HCT116 (cell line): ENCODE data around the gene SMC6. TPM values are rescaled to one million over a fixed set of nuclear protein-coding genes. Genes with fewer than 3 reads are reported as not detected.

Experiments used
- ATAC-seq: fragments of 200-7000 bp; cut with Tn5 transposase; 2 replicates; pipeline ENCODE4 v1.9.1; 2020; ENCODE audit warnings: mild to moderate bottlenecking, moderate library complexity
- BruUV-seq: library from RNA; stranded (reverse); fragments of 400-500 nt; replicated peaks from 2 replicates; lab custom pipeline; 2021; lab: Mats Ljungman, UMichigan
- CTCF ChIA-PET: fragments of 300-600 bp; sonication (Branson Sonifier 250); formaldehyde crosslinking; loops from one replicate; lab custom pipeline; 2021; ENCODE audit warnings: antibody characterized with exemption; lab: Charles Lee
- POLR2A ChIA-PET: fragments of 300-600, 350-600 bp; sonication (Branson Sonifier 250); formaldehyde crosslinking; loops from one replicate; lab custom pipeline; 2021; ENCODE audit warnings: antibody characterized with exemption; lab: Charles Lee
- RAD21 ChIA-PET, 2 experiments: fragments of 300-600 bp; sonication (Branson Sonifier 250); formaldehyde crosslinking; loops; one replicate each; lab custom pipeline; 2023; ENCODE audit warnings: low total read pairs in 2 of 2; ENCODE audit not compliant: uncharacterized antibody in 2 of 2, unreplicated experiment in 2 of 2, low non-redundant PET in 1 of 2; lab: Charles Lee
- DNase-seq: peaks from one replicate; pipeline ENCODE4 v3.0.0-alpha.2; 2010; ENCODE audit warnings: low read depth, low spot score
- H2AFZ ChIP-seq: fragments of 200-600 bp; shearing (Covaris generic), sonication (generic); 2 replicates; pipeline ENCODE4 v1.6.1; 2017; ENCODE audit warnings: low read depth, mixed run types, mixed read lengths, antibody characterized with exemption, low read length; ENCODE audit not compliant: poor library complexity, severe bottlenecking
- H3K27ac ChIP-seq: 2 replicates; pipeline ENCODE4 v1.5.1; 2012; ENCODE audit warnings: low read depth, low read length
- H3K27me3 ChIP-seq: fragments of 200-600 bp; sonication (generic); 2 replicates; pipeline ENCODE4 v1.6.1; 2016; ENCODE audit warnings: mixed run types, low read length, mixed read lengths; ENCODE audit not compliant: insufficient read depth
- H3K36me3 ChIP-seq, 2 experiments: fragments of 200-500 bp in 1 of 2; fragments of 200-600 bp in 1 of 2; sonication (Bioruptor generic) in 1 of 2; sonication (generic) in 1 of 2; 2 replicates each; pipeline versions ENCODE4 v1.5.1 to v1.6.1; 2014 to 2016; ENCODE audit warnings: low read length in 2 of 2, inconsistent platforms in 1 of 2, mixed read lengths in 1 of 2, mixed run types in 1 of 2; ENCODE audit not compliant: insufficient read depth in 2 of 2, control insufficient read depth in 1 of 2
- H3K4me1 ChIP-seq, 2 experiments: fragments of 200-600 bp in 1 of 2; sonication (generic) in 1 of 2; 2 replicates each; pipeline versions ENCODE4 v1.5.1 to v1.6.1; 2012 to 2017; ENCODE audit warnings: low read length in 2 of 2, inconsistent platforms in 1 of 2, mild to moderate bottlenecking in 1 of 2, mixed read lengths in 1 of 2, mixed run types in 1 of 2, moderate library complexity in 1 of 2; ENCODE audit not compliant: insufficient read depth in 2 of 2, control insufficient read depth in 1 of 2
- H3K4me2 ChIP-seq: fragments of 200-600 bp; sonication (generic); 2 replicates; pipeline ENCODE4 v1.6.1; 2017; ENCODE audit warnings: mixed run types, low read length, mixed read lengths
- H3K4me3 ChIP-seq, 2 experiments: fragments of 200-600 bp in 1 of 2; sonication (generic) in 1 of 2; replicated peaks in 1 of 2; 2 replicates each; pipeline ENCODE4 v1.5.1; 2011 to 2016; ENCODE audit warnings: low read length in 2 of 2, control low read depth in 1 of 2, low read depth in 1 of 2, mild to moderate bottlenecking in 1 of 2, mixed read lengths in 1 of 2, mixed run types in 1 of 2
- H3K79me2 ChIP-seq: fragments of 200-600 bp; sonication (generic); 2 replicates; pipeline ENCODE4 v1.6.1; 2017; ENCODE audit warnings: mild to moderate bottlenecking, mixed run types, low read length, moderate library complexity, mixed read lengths; ENCODE audit not compliant: insufficient read depth
- H3K9ac ChIP-seq: fragments of 200-600 bp; sonication (generic); 2 replicates; pipeline ENCODE4 v1.6.1; 2016; ENCODE audit warnings: low read length, mixed read lengths
- H3K9me2 ChIP-seq: fragments of 200-600 bp; sonication (generic), shearing (Covaris generic); 2 replicates; pipeline ENCODE4 v1.6.1; 2017; ENCODE audit warnings: mixed run types, mild to moderate bottlenecking, moderate library complexity; ENCODE audit not compliant: insufficient read depth
- H3K9me3 ChIP-seq, 2 experiments: fragments of 200-500 bp in 1 of 2; fragments of 200-600 bp in 1 of 2; sonication (Bioruptor generic) in 1 of 2; sonication (generic) in 1 of 2; 2 replicates each; pipeline ENCODE4 v1.6.1; 2014 to 2017; ENCODE audit warnings: low read length in 2 of 2, mixed read lengths in 2 of 2, inconsistent platforms in 1 of 2, low read depth in 1 of 2, mild to moderate bottlenecking in 1 of 2, mixed run types in 1 of 2, moderate library complexity in 1 of 2; ENCODE audit not compliant: control insufficient read depth in 1 of 2, insufficient read depth in 1 of 2
- H4K20me1 ChIP-seq: fragments of 200-600 bp; sonication (generic), shearing (Covaris generic); 2 replicates; pipeline ENCODE4 v1.6.1; 2017; ENCODE audit warnings: mixed run types, mild to moderate bottlenecking, moderate library complexity; ENCODE audit not compliant: insufficient read depth
- ATF3 ChIP-seq: IDR thresholded peaks from 2 replicates; pipeline ENCODE4 v1.6.1; 2012
- CEBPB ChIP-seq: IDR thresholded peaks from 2 replicates; pipeline ENCODE4 v1.6.1; 2012; ENCODE audit warnings: low read depth
- EGR1 ChIP-seq: IDR thresholded peaks from 2 replicates; pipeline ENCODE4 v1.6.1; 2012; ENCODE audit warnings: low read depth
- ELF1 ChIP-seq: IDR thresholded peaks from 2 replicates; pipeline ENCODE4 v1.6.1; 2012; ENCODE audit warnings: low read depth, borderline replicate concordance
- FOSL1 ChIP-seq: IDR thresholded peaks from 2 replicates; pipeline ENCODE4 v1.6.1; 2012; ENCODE audit warnings: low read depth
- POLR2A ChIP-seq: IDR thresholded peaks from 2 replicates; pipeline ENCODE4 v1.7.0; 2011; ENCODE audit warnings: borderline replicate concordance; ENCODE audit not compliant: insufficient read depth, insufficient read length; ENCODE audit errors: extremely low read depth
- POLR2AphosphoS5 ChIP-seq: IDR thresholded peaks from 2 replicates; pipeline ENCODE4 v1.6.1; 2011; ENCODE audit warnings: mild to moderate bottlenecking, low read depth, low read length, moderate library complexity
- RAD21 ChIP-seq: IDR thresholded peaks from 2 replicates; pipeline ENCODE4 v1.6.1; 2012; ENCODE audit warnings: low read depth, mild to moderate bottlenecking
- SP1 ChIP-seq: IDR thresholded peaks from 2 replicates; pipeline ENCODE4 v1.6.1; 2012; ENCODE audit warnings: low read depth
- SRF ChIP-seq: IDR thresholded peaks from 2 replicates; pipeline ENCODE4 v1.6.1; 2012; ENCODE audit warnings: low read depth
- TCF7L2 ChIP-seq: IDR thresholded peaks from 2 replicates; pipeline ENCODE4 v1.7.0; 2011; ENCODE audit warnings: borderline replicate concordance, inconsistent platforms; ENCODE audit not compliant: insufficient read depth, insufficient read length; ENCODE audit errors: extremely low read depth
- ZNF274 ChIP-seq: fragments of 200-500 bp; sonication (Bioruptor generic); IDR thresholded peaks from 2 replicates; pipeline ENCODE4 v1.6.1; 2014; ENCODE audit warnings: mild to moderate bottlenecking, low read depth, low read length, inconsistent platforms
- intact Hi-C: fragments of 100-400 bp; cut with micrococcal nuclease; formaldehyde crosslinking; loops from 2 replicates; pipeline ENCODE4 v1.10.0; 2022
- total RNA-seq: library from RNA; stranded (reverse); gene quantifications from one replicate; pipeline ENCODE4 v1.2.1, GENCODE V29; 2021; ENCODE audit not compliant: unreplicated experiment
- TF ChIP-seq, protein P1 (sequence below): IDR thresholded peaks from 2 replicates; pipeline ENCODE4 v1.6.1; 2012; ENCODE audit warnings: low read depth
- TF ChIP-seq, protein P2 (sequence below): IDR thresholded peaks from 2 replicates; pipeline ENCODE4 v1.6.1; 2012
- TF ChIP-seq, protein P3 (sequence below): IDR thresholded peaks from 2 replicates; pipeline ENCODE4 v1.6.1; 2011; ENCODE audit warnings: mild to moderate bottlenecking, low read length, moderate library complexity; ENCODE audit not compliant: insufficient replicate concordance; ENCODE audit errors: extremely low read depth
- TF ChIP-seq, protein P4 (sequence below), 3 experiments: fragments of 200-600 bp in 1 of 3; sonication (generic) in 1 of 3; IDR thresholded peaks in 2 of 3; conservative IDR thresholded peaks in 1 of 3; 2 replicates each; pipeline ENCODE4 v1.5.1; 2012 to 2017; ENCODE audit warnings: low read depth in 2 of 3, low read length in 2 of 3, antibody characterized with exemption in 1 of 3, borderline replicate concordance in 1 of 3, control low read depth in 1 of 3, mild to moderate bottlenecking in 1 of 3, mixed read lengths in 1 of 3, mixed run types in 1 of 3, moderate library complexity in 1 of 3; ENCODE audit not compliant: insufficient read depth in 1 of 3

The SMC6 gene
- total RNA-seq, 1 experiment from 2014 or later = 26.4 TPM

GRCh38 chr2:17713291-17713690, 40.3 kb downstream of the SMC6 start:
- RAD21 ChIA-PET = no interaction called here
- H3K36me3 ChIP-seq = peaks cover 11 to 24% of the 10 kb centered on the region in 2 experiments; a peak in 3 of 4 replicates
- no peaks in the 10 kb centered on the region for H3K79me2 ChIP-seq
- no peak overlapping the region for H2AFZ ChIP-seq
- no peak overlapping the region for H3K4me3 ChIP-seq
- intact Hi-C loops = loop anchor here (10.0 kb wide), 1 partner anchor 662 kb away; no protein-coding TSS in a partner anchor
- H3K27me3 ChIP-seq = no peaks in the 10 kb centered on the region
- TF ChIP-seq, protein P1, sequence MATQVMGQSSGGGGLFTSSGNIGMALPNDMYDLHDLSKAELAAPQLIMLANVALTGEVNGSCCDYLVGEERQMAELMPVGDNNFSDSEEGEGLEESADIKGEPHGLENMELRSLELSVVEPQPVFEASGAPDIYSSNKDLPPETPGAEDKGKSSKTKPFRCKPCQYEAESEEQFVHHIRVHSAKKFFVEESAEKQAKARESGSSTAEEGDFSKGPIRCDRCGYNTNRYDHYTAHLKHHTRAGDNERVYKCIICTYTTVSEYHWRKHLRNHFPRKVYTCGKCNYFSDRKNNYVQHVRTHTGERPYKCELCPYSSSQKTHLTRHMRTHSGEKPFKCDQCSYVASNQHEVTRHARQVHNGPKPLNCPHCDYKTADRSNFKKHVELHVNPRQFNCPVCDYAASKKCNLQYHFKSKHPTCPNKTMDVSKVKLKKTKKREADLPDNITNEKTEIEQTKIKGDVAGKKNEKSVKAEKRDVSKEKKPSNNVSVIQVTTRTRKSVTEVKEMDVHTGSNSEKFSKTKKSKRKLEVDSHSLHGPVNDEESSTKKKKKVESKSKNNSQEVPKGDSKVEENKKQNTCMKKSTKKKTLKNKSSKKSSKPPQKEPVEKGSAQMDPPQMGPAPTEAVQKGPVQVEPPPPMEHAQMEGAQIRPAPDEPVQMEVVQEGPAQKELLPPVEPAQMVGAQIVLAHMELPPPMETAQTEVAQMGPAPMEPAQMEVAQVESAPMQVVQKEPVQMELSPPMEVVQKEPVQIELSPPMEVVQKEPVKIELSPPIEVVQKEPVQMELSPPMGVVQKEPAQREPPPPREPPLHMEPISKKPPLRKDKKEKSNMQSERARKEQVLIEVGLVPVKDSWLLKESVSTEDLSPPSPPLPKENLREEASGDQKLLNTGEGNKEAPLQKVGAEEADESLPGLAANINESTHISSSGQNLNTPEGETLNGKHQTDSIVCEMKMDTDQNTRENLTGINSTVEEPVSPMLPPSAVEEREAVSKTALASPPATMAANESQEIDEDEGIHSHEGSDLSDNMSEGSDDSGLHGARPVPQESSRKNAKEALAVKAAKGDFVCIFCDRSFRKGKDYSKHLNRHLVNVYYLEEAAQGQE = no peak
- TF ChIP-seq RAD21 (no peak), ZNF274 (no peak), EGR1 (no peak), FOSL1 (no peak), POLR2AphosphoS5 (no peak), TCF7L2 (no peak), POLR2A (no peak), SP1 (no peak), CEBPB (no peak), SRF (no peak), ATF3 (no peak), ELF1 (no peak)
- TF ChIP-seq, protein P2, sequence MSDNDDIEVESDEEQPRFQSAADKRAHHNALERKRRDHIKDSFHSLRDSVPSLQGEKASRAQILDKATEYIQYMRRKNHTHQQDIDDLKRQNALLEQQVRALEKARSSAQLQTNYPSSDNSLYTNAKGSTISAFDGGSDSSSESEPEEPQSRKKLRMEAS = no peak
- TF ChIP-seq, protein P3, sequence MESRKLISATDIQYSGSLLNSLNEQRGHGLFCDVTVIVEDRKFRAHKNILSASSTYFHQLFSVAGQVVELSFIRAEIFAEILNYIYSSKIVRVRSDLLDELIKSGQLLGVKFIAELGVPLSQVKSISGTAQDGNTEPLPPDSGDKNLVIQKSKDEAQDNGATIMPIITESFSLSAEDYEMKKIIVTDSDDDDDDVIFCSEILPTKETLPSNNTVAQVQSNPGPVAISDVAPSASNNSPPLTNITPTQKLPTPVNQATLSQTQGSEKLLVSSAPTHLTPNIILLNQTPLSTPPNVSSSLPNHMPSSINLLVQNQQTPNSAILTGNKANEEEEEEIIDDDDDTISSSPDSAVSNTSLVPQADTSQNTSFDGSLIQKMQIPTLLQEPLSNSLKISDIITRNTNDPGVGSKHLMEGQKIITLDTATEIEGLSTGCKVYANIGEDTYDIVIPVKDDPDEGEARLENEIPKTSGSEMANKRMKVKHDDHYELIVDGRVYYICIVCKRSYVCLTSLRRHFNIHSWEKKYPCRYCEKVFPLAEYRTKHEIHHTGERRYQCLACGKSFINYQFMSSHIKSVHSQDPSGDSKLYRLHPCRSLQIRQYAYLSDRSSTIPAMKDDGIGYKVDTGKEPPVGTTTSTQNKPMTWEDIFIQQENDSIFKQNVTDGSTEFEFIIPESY = no peak
- TF ChIP-seq, protein P4, sequence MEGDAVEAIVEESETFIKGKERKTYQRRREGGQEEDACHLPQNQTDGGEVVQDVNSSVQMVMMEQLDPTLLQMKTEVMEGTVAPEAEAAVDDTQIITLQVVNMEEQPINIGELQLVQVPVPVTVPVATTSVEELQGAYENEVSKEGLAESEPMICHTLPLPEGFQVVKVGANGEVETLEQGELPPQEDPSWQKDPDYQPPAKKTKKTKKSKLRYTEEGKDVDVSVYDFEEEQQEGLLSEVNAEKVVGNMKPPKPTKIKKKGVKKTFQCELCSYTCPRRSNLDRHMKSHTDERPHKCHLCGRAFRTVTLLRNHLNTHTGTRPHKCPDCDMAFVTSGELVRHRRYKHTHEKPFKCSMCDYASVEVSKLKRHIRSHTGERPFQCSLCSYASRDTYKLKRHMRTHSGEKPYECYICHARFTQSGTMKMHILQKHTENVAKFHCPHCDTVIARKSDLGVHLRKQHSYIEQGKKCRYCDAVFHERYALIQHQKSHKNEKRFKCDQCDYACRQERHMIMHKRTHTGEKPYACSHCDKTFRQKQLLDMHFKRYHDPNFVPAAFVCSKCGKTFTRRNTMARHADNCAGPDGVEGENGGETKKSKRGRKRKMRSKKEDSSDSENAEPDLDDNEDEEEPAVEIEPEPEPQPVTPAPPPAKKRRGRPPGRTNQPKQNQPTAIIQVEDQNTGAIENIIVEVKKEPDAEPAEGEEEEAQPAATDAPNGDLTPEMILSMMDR (IDR thresholded peaks at IDR 0.05 in 2 of 3, conservative IDR thresholded peaks at IDR 0.05 in 1 of 3; ENCODE audit: borderline replicate concordance in 1 of 3, insufficient read depth in 1 of 3, low read depth in 2 of 3, low read length in 2 of 3) = no peak
- H3K9me2 ChIP-seq = no peaks in the 10 kb centered on the region
- CTCF ChIA-PET = no interaction called here
- BruUV-seq = no TSS peak
- no peaks in the 10 kb centered on the region for H4K20me1 ChIP-seq
- no peak overlapping the region for H3K27ac ChIP-seq
- no peak overlapping the region for H3K4me2 ChIP-seq
- POLR2A ChIA-PET = no interaction called here
- no peak overlapping the region for H3K9ac ChIP-seq
- DNase-seq = no peak
- ATAC-seq = no peak
- no peaks in the 10 kb centered on the region for H3K4me1 ChIP-seq
- no peaks in the 10 kb centered on the region for H3K9me3 ChIP-seq
